Measurements from ENCODE around the gene ANTXR2. TPM values are rescaled to one million over a fixed set of nuclear protein-coding genes. Genes with fewer than 3 reads are reported as not detected.

ANTXR2 gene
- polyA plus RNA-seq, 1 of the 3 experiments (the other 2 are of a cell fraction): 48.8 TPM

DNA sequence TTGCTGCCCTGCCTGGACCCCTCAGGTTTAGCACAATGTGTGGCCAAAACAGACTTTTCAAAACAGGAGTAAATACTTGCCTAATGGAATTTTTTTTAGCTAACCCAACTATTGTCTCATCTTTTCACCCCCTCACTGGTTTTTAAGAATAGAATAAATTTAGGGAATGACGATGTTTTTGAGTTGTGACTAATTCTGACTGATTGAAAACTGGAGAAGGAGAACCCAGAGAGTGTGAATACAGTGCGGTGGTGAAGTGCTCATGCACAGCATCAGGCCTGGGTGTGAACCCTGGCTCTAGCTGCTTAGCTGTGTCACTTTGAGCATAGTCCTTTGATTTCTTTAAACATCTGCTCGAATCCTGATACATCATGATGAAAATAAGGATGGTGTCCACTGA, 10.5 kb downstream of the ANTXR2 start:
- no peak overlapping the region for H3K27ac ChIP-seq (ENCODE audit: low read depth in 2 of 2, low read length in 1 of 2)
- DNase-seq: no peak
- H3K27me3 ChIP-seq (ENCODE audit: insufficient read depth): no peaks in the 10 kb centered on the region
- ChIA-PET CTCF (interaction anchor here (0.6 kb wide), 1 partner anchor 227 kb away, joined by 3 read pairs; no protein-coding TSS in a partner anchor), POLR2A (no interaction called here)
- peaks cover 97% of the 10 kb centered on the region for H3K79me2 ChIP-seq (ENCODE audit: insufficient read depth)
- H2AFZ ChIP-seq (ENCODE audit: low read depth): no peak overlapping the region
- no peaks in the 10 kb centered on the region for H4K20me1 ChIP-seq (ENCODE audit: insufficient read depth)
- H3K4me2 ChIP-seq: no peak overlapping the region
- no peak overlapping the region for H3K9ac ChIP-seq
- TF ChIP-seq, protein P1, sequence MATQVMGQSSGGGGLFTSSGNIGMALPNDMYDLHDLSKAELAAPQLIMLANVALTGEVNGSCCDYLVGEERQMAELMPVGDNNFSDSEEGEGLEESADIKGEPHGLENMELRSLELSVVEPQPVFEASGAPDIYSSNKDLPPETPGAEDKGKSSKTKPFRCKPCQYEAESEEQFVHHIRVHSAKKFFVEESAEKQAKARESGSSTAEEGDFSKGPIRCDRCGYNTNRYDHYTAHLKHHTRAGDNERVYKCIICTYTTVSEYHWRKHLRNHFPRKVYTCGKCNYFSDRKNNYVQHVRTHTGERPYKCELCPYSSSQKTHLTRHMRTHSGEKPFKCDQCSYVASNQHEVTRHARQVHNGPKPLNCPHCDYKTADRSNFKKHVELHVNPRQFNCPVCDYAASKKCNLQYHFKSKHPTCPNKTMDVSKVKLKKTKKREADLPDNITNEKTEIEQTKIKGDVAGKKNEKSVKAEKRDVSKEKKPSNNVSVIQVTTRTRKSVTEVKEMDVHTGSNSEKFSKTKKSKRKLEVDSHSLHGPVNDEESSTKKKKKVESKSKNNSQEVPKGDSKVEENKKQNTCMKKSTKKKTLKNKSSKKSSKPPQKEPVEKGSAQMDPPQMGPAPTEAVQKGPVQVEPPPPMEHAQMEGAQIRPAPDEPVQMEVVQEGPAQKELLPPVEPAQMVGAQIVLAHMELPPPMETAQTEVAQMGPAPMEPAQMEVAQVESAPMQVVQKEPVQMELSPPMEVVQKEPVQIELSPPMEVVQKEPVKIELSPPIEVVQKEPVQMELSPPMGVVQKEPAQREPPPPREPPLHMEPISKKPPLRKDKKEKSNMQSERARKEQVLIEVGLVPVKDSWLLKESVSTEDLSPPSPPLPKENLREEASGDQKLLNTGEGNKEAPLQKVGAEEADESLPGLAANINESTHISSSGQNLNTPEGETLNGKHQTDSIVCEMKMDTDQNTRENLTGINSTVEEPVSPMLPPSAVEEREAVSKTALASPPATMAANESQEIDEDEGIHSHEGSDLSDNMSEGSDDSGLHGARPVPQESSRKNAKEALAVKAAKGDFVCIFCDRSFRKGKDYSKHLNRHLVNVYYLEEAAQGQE (IDR thresholded peaks at IDR 0.05; ENCODE audit: low read depth, low read length): no peak
- TF ChIP-seq, protein P2, sequence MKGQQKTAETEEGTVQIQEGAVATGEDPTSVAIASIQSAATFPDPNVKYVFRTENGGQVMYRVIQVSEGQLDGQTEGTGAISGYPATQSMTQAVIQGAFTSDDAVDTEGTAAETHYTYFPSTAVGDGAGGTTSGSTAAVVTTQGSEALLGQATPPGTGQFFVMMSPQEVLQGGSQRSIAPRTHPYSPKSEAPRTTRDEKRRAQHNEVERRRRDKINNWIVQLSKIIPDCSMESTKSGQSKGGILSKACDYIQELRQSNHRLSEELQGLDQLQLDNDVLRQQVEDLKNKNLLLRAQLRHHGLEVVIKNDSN (IDR thresholded peaks at IDR 0.05; ENCODE audit: borderline replicate concordance, low read depth): no peak
- TF ChIP-seq CHD2 (IDR thresholded peaks at IDR 0.05; ENCODE audit: low read length, partially characterized antibody) (no peak), GABPA (IDR thresholded peaks at IDR 0.05; ENCODE audit: low read depth) (no peak), SMC3 (IDR thresholded peaks at IDR 0.05; ENCODE audit: low read depth, low read length) (no peak), TEAD4 (IDR thresholded peaks at IDR 0.05; ENCODE audit: borderline replicate concordance, insufficient read depth) (no peak), CTCF (IDR thresholded peaks at IDR 0.05) (no peak), MXI1 (IDR thresholded peaks at IDR 0.05; ENCODE audit: low read depth, low read length) (no peak), ZBTB33 (IDR thresholded peaks at IDR 0.05; ENCODE audit: borderline replicate concordance, low read depth) (no peak)
- TF ChIP-seq, protein P3, sequence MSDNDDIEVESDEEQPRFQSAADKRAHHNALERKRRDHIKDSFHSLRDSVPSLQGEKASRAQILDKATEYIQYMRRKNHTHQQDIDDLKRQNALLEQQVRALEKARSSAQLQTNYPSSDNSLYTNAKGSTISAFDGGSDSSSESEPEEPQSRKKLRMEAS (IDR thresholded peaks at IDR 0.05; ENCODE audit: low read depth): no peak
- no peaks in the 10 kb centered on the region for H3K9me3 ChIP-seq
- H3K4me1 ChIP-seq (ENCODE audit: control insufficient read depth in 1 of 2, insufficient read depth in 2 of 2, low read depth in 1 of 2, low read length in 1 of 2): 0 out of 4 replicates have a peak, but pooled peaks cover 0 to 4% of the 10 kb centered on the region in 2 experiments
- H3F3A ChIP-seq (replicated peaks; ENCODE audit: insufficient read depth): peaks cover 21% of the 10 kb centered on the region
- H3K4me3 ChIP-seq (ENCODE audit: low read depth in 2 of 2, low read length in 1 of 2): no peak overlapping the region
- peaks cover 70 to 90% of the 10 kb centered on the region in 2 experiments for H3K36me3 ChIP-seq (replicated peaks in 1 of 2; ENCODE audit: control insufficient read depth in 1 of 2, insufficient read depth in 2 of 2, low read length in 1 of 2)
- H3K9me2 ChIP-seq: no peaks in the 10 kb centered on the region
- 93% methylated on average over 3 of the region's 3 CpGs for WGBS (ENCODE audit: low lambda C conversion rate)
